HG03520 (cell line): ENCODE data around the gene ZNF292.
"Not testable (repeated sequence)": the region's sequence is repeated elsewhere in the genome, so short reads cannot be mapped to it uniquely, and the experiment has no call there.

ENCODE experiments used
- ATAC-seq: cut with Tn5 transposase; IDR thresholded peaks from one replicate; pipeline ENCODE4 v1.9.1; 2021; ENCODE audit warnings: mild to moderate bottlenecking, moderate library complexity; ENCODE audit not compliant: unreplicated experiment

The ZNF292 gene

DNA sequence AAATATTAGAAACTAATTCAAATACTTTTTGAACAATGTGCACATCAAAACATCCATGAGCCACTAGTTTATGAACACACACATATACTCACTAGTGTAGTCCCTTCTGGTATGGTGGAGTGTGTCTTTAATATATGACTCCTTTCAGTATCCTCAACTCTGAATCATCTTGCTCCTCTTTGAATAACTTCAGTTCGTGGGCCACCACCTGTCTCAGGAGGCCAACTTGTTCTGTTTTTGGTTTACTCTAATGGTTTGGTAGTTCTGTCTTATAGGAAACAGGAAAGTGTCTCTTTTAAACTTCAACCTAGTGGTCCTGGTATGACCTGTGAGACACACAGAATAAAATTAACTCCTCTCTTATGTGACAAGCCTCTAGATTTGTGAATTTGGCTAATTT lies 55.6 kb downstream of the ZNF292 start:
- ATAC-seq, result peak; percentile 98

- ATAC-seq, result no peak
Measured at GRCh38 chr6:87212596-87212995, 57.2 kb downstream of the ZNF292 start.

GRCh38 chr6:87213364-87213763 lies 58.0 kb downstream of the ZNF292 start:
- ATAC-seq, result no peak

DNA sequence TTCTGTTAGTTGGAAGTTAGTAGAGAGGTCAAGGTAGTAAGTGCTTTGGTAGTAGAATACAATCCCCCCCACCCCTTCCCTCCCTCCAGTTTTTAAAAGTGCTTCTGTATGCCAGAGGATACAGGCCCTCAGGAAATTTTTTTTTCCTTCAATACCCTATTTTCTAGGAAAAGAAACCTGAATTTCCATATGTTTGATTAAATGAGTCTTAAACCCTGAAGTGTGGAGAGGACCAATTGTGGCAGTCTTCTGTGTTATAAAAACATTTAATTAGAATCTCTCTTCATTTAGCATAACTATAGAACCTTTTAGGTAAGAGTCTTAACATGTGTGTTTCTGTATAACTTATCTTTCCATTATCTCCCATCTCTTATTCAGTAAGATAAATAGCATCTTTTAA lies 59.5 kb downstream of the ZNF292 start:
- no peak for ATAC-seq

DNA sequence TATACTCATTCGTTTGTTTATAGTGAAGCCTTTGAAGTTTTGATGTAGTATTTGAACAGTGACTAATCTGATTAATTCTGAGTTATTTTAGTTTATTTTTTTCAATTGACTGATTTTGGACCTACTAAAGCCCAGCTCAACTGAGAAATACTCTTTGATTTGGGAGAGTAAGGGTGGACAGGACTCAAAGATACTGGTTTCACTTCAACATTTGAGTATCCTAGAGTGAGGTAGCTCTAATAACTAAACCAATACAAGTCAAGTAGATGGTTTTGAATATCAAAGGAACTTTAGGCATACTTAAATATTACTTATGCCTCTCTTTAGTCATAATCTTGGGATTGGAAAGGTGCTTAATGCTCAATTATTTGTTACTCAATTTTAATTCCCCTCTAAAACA lies 65.6 kb downstream of the ZNF292 start:
- no peak for ATAC-seq

DNA sequence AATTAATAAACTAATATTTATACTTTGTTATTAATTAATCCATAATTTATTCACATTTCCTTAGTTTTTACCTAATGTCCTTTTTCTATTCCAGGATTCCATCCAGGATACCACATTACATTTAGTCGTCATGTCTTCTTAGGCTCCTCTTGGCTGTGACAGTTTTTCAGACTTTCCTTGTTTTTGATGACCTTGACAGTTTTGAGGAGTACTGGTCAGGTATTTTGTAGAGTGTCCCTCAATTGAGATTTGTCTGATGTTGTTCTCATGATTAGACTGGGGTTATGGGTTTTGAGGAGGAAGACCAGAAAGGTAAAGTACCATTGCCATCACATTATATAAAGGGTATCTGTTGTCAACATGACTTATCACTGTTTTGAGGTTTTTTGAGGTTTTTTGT lies 67.3 kb downstream of the ZNF292 start:
- ATAC-seq, result no peak

GRCh38 chr6:87224971-87225370 lies 69.6 kb downstream of the ZNF292 start:
- no peak for ATAC-seq

DNA sequence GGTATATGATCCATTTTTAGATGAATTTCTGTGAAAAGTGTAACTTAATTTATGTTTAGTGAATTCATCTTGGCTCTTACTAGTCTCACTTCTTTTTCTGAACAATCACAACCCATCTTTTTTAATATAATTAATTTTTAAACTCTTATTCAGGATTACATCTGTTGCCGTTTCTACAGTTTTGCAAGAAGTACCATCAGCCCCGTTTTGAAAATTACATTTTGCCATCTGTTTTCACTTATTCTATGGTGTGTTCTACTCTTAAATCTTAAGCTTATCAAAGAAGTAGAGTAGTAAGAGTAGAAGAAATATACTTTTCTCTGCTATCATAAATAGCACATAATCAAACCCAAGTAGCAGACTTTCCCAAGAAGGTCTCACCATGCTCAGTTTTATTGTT lies 70.1 kb downstream of the ZNF292 start:
- ATAC-seq, result no peak

- no peak for ATAC-seq
Measured at GRCh38 chr6:87225937-87226336, 70.6 kb downstream of the ZNF292 start.

- no peak for ATAC-seq
Measured at GRCh38 chr6:87230801-87231200, 75.4 kb downstream of the ZNF292 start.

- no peak for ATAC-seq
Measured at GRCh38 chr6:87237804-87238203, 82.4 kb downstream of the ZNF292 start.

GRCh38 chr6:87239098-87239635 lies 83.8 kb downstream of the ZNF292 start:
- not testable (repeated sequence) for ATAC-seq

- ATAC-seq, result no peak
Measured at GRCh38 chr6:87241304-87241703, 85.9 kb downstream of the ZNF292 start.

GRCh38 chr6:87242311-87242710 lies 86.9 kb downstream of the ZNF292 start:
- ATAC-seq, result no peak

DNA sequence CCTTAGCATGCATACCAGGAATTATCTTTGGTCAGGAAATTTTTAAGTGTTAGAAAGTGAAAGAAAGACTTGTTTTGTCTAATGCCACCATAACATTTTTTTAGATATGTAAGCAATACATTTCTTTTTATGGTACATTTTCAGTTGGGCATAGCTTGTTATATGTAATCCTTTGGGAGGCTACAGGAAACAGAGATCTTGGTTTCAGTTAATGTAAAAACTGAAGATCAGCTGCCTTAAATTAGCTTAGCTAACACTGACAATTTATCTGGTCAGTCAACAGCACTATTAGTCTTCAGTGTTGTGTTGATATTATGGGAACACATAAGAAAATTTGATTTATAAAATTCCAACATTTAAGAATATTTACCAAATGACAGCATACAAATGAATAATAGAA lies 88.4 kb downstream of the ZNF292 start:
- no peak for ATAC-seq

GRCh38 chr6:87244380-87244779 lies 89.0 kb downstream of the ZNF292 start:
- ATAC-seq, result no peak

- ATAC-seq, result no peak
Measured at GRCh38 chr6:87250019-87250418, 94.7 kb downstream of the ZNF292 start.

- ATAC-seq, result no peak
Measured at GRCh38 chr6:87251225-87251624, 95.9 kb downstream of the ZNF292 start.

GRCh38 chr6:87251725-87252124 lies 96.4 kb downstream of the ZNF292 start:
- no peak for ATAC-seq

GRCh38 chr6:87257046-87257445 lies 101.7 kb downstream of the ZNF292 start:
- no peak for ATAC-seq

DNA sequence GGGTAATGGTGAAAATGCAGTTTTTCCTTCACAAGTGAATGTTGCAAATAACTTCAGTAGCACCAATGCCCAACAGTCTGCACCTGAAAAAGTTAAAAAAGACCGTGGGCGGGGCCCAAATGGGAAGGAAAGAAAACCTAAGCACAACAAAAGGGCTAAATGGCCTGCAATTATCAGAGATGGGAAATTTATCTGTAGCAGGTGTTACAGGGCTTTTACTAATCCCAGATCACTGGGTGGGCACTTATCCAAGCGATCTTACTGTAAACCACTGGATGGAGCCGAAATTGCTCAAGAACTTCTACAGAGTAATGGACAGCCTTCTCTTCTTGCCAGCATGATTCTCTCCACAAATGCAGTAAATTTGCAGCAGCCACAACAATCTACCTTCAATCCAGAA lies 102.2 kb downstream of the ZNF292 start:
- no peak for ATAC-seq

- no peak for ATAC-seq
Measured at GRCh38 chr6:87257975-87258374, 102.6 kb downstream of the ZNF292 start.

DNA sequence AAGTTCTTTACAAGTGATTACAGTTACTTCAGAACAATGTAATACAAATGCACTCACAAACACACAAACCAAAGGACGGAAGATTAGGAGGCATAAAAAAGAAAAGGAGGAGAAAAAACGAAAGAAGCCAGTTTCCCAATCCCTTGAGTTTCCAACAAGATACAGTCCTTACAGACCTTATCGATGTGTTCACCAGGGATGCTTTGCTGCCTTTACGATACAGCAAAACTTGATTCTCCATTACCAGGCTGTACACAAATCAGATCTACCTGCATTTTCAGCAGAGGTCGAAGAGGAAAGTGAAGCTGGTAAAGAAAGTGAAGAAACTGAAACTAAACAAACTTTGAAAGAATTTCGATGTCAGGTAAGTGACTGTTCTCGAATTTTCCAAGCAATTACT lies 104.4 kb downstream of the ZNF292 start:
- no peak for ATAC-seq

- no peak for ATAC-seq
Measured at GRCh38 chr6:87261534-87261933, 106.2 kb downstream of the ZNF292 start.
